GM12865 (cell line): ENCODE data around the gene NPR3.

ENCODE experiments used
- DNase-seq: peaks from one replicate; pipeline ENCODE4 v3.0.0; 2010; ENCODE audit warnings: low read depth
- H3K4me3 ChIP-seq: 2 replicates; pipeline ENCODE4 v1.5.1; 2011; ENCODE audit warnings: mild to moderate bottlenecking, low read depth, low read length, control low read depth
- CTCF ChIP-seq: IDR thresholded peaks from 2 replicates; pipeline ENCODE4 v1.5.1; 2011; ENCODE audit warnings: low read length, control low read depth, low read depth, inconsistent platforms; ENCODE audit not compliant: insufficient read depth; ENCODE audit errors: missing control alignments

NPR3 gene

GRCh38 chr5:32780508-32780919 is 69.4 kb downstream of the NPR3 start:
- DNase-seq, result no peak
- H3K4me3 ChIP-seq, result no peak overlapping the region
- TF ChIP-seq CTCF, result no peak

GRCh38 chr5:32783661-32784060 is 72.5 kb downstream of the NPR3 start:
- TF ChIP-seq CTCF, result no peak
- no peak for DNase-seq
- no peak overlapping the region for H3K4me3 ChIP-seq

GRCh38 chr5:32785611-32786254 is 74.6 kb downstream of the NPR3 start:
- no peak for DNase-seq
- TF ChIP-seq CTCF, result no peak
- no peak overlapping the region for H3K4me3 ChIP-seq

GRCh38 chr5:32786311-32786710 is 75.2 kb downstream of the NPR3 start:
- no peak for TF ChIP-seq CTCF
- H3K4me3 ChIP-seq, result no peak overlapping the region
- DNase-seq, result no peak

- no peak for DNase-seq
These were observed 79.4 kb downstream of the NPR3 start for GRCh38 chr5:32790411-32790951.

GRCh38 chr5:32791536-32792243 is 80.6 kb downstream of the NPR3 start:
- H3K4me3 ChIP-seq, result no peak overlapping the region
- no peak for DNase-seq
- TF ChIP-seq CTCF, result no peak

More at GRCh38 chr5:32790411-32790951, 79.4 kb downstream of the NPR3 start:
- TF ChIP-seq CTCF, result no peak
- H3K4me3 ChIP-seq, result no peak overlapping the region

GRCh38 chr5:32794086-32794485 is 83.0 kb downstream of the NPR3 start:
- DNase-seq, result no peak
- no peak overlapping the region for H3K4me3 ChIP-seq
- no peak for TF ChIP-seq CTCF
